HG03354 (cell line): ENCODE measurements around the gene GNAS.

Experiments used
- ATAC-seq: cut with Tn5 transposase; IDR thresholded peaks from one replicate; pipeline ENCODE4 v1.9.1; 2021; ENCODE audit warnings: mild to moderate bottlenecking; ENCODE audit not compliant: unreplicated experiment, poor library complexity, severe bottlenecking

GNAS gene

GRCh38 chr20:58851221-58851968 lies 1.1 kb upstream of the GNAS start:
- no peak for ATAC-seq

- ATAC-seq = no peak
Measured at GRCh38 chr20:58851969-58852458, 502 bp upstream of the GNAS start.

GRCh38 chr20:58853466-58853865 lies 950 bp downstream of the GNAS start:
- ATAC-seq = no peak

GRCh38 chr20:58853976-58854637 lies 1.6 kb downstream of the GNAS start:
- no peak for ATAC-seq

GRCh38 chr20:58854638-58855471 lies 2.3 kb downstream of the GNAS start:
- no peak for ATAC-seq

GRCh38 chr20:58855506-58856389 lies 3.2 kb downstream of the GNAS start:
- no peak for ATAC-seq

GRCh38 chr20:58863044-58863790 lies 10.7 kb downstream of the GNAS start:
- no peak for ATAC-seq

GRCh38 chr20:58864346-58864745 lies 11.8 kb downstream of the GNAS start:
- no peak for ATAC-seq

GRCh38 chr20:58865843-58866242 lies 13.3 kb downstream of the GNAS start:
- ATAC-seq = no peak

GRCh38 chr20:58867211-58867610 lies 14.7 kb downstream of the GNAS start:
- no peak for ATAC-seq

- ATAC-seq = no peak
Measured at GRCh38 chr20:58868795-58869194, 16.3 kb downstream of the GNAS start.

GRCh38 chr20:58869662-58870227 lies 17.2 kb downstream of the GNAS start:
- no peak for ATAC-seq

- no peak for ATAC-seq
Measured at GRCh38 chr20:58870293-58871014, 17.9 kb downstream of the GNAS start.

- ATAC-seq = no peak
Measured at GRCh38 chr20:58871533-58872102, 19.1 kb downstream of the GNAS start.

GRCh38 chr20:58874469-58874868 lies 22.0 kb downstream of the GNAS start:
- no peak for ATAC-seq

- ATAC-seq = no peak
Measured at GRCh38 chr20:58875111-58875510, 22.6 kb downstream of the GNAS start.

GRCh38 chr20:58875541-58876134 lies 23.1 kb downstream of the GNAS start:
- no peak for ATAC-seq
